ENCODE data around the gene GDPD4.

Gene GDPD4

DNA sequence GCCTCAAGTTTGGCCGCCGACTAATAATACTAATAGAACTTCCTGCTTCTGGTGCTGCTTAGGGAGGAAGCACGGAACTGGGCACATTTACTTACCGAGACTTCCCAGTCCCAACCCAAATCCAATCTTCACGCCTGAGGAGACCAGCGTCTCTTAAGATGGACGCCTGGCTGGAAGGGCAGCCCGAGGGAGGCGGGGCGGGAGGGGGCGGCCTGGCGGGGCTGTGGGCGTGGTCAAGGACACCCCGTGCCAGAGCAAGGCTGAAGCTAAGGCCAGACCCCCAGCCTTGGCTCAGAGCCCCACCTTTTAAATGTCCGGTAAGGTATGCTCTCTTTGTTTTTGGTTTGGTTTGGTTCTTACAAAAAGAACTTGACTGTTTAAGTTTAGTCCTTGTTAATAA, at the start of gene GDPD4:
TSS of gene GDPD4 (minus strand) at position 177 of the 400 bp plus-strand sequence. CDS start 16,549 bp downstream, outside the sequence.
- Histone ChIP-seq H3K4me3 (ENCODE audit: insufficient read depth, low read length, poor library complexity, severe bottlenecking) (no peak within 1 kb of the TSS), H2AFZ (ENCODE audit: low read depth, low read length, severe bottlenecking) (no peak within 1 kb of the TSS), H3K79me2 (ENCODE audit: insufficient read depth, low read length) (no peaks in the 10 kb centered on the region), H3K9me2 (replicated peaks; ENCODE audit: insufficient read depth, low read length) (no peaks in the 10 kb centered on the region), H3F3A (ENCODE audit: insufficient read depth) (no peaks in the 10 kb centered on the region), H3K27ac (ENCODE audit: low read depth, low read length) (no peak within 1 kb of the TSS), H3K27me3 (ENCODE audit: low read length) (no peaks in the 10 kb centered on the region), H3K36me3 (ENCODE audit: low read length) (no peaks in the 10 kb centered on the region), H4K20me1 (ENCODE audit: low read depth, low read length) (no peaks in the 10 kb centered on the region), H3K4me2 (ENCODE audit: low read depth, low read length, poor library complexity, severe bottlenecking) (no peak within 1 kb of the TSS), H3K9ac (ENCODE audit: low read length) (no peak within 1 kb of the TSS), H3K9me3 (ENCODE audit: insufficient read depth, low read length) (no peaks in the 10 kb centered on the region)
- no peak for TF ChIP-seq EZH2phosphoT487 (conservative IDR thresholded peaks at IDR 0.05; ENCODE audit: low read length)
- no peak for TF ChIP-seq CTCF (IDR thresholded peaks at IDR 0.05; ENCODE audit: insufficient read depth, low read length, poor library complexity, severe bottlenecking)

DNA sequence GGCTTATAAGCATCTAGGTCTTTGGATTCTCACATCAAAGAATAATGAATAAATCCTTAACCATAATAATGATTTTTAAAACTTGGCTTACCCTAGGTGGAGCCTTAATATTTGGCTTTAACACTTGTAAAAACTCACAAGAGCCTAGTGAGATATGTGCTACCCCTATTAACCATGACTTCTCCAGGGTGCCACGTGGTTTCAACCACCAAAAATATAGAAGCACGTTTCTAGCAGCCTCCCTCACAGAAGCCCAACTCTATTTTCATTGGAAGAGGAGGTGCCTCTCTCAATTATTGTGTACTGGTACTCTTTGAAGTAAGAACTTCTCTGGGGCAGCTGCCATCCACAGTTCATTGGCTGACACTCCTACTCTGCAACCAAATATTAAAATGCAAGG, 46.5 kb upstream of the GDPD4 start:
- no peak overlapping the region for H3K9ac ChIP-seq (ENCODE audit: low read length)
- H3K4me2 ChIP-seq (ENCODE audit: low read depth, low read length, poor library complexity, severe bottlenecking): no peak overlapping the region
- no peaks in the 10 kb centered on the region for H3F3A ChIP-seq (ENCODE audit: insufficient read depth)
- no peak overlapping the region for H2AFZ ChIP-seq (ENCODE audit: low read depth, low read length, severe bottlenecking)
- no peak overlapping the region for H3K27ac ChIP-seq (ENCODE audit: low read depth, low read length)
- TF ChIP-seq EZH2phosphoT487 (conservative IDR thresholded peaks at IDR 0.05; ENCODE audit: low read length) (no peak), CTCF (IDR thresholded peaks at IDR 0.05; ENCODE audit: insufficient read depth, low read length, poor library complexity, severe bottlenecking) (no peak)
- no peak overlapping the region for H3K4me3 ChIP-seq (ENCODE audit: insufficient read depth, low read length, poor library complexity, severe bottlenecking)
- no peaks in the 10 kb centered on the region for H4K20me1 ChIP-seq (ENCODE audit: low read depth, low read length)
- H3K36me3 ChIP-seq (ENCODE audit: low read length): no peaks in the 10 kb centered on the region
- no peaks in the 10 kb centered on the region for H3K27me3 ChIP-seq (ENCODE audit: low read length)
- no peaks in the 10 kb centered on the region for H3K79me2 ChIP-seq (ENCODE audit: insufficient read depth, low read length)
- H3K9me2 ChIP-seq (replicated peaks; ENCODE audit: insufficient read depth, low read length): no peaks in the 10 kb centered on the region
- H3K9me3 ChIP-seq (ENCODE audit: insufficient read depth, low read length): no peaks in the 10 kb centered on the region

GRCh38 chr11:77346906-77347603, 45.6 kb upstream of the GDPD4 start:
- TF ChIP-seq CTCF (IDR thresholded peaks at IDR 0.05; ENCODE audit: insufficient read depth, low read length, poor library complexity, severe bottlenecking) (no peak), EZH2phosphoT487 (conservative IDR thresholded peaks at IDR 0.05; ENCODE audit: low read length) (no peak)
- Histone ChIP-seq H3K4me3 (ENCODE audit: insufficient read depth, low read length, poor library complexity, severe bottlenecking) (no peak overlapping the region), H3K9me3 (ENCODE audit: insufficient read depth, low read length) (no peaks in the 10 kb centered on the region), H3K9me2 (replicated peaks; ENCODE audit: insufficient read depth, low read length) (no peaks in the 10 kb centered on the region), H3K79me2 (ENCODE audit: insufficient read depth, low read length) (no peaks in the 10 kb centered on the region), H3K4me2 (ENCODE audit: low read depth, low read length, poor library complexity, severe bottlenecking) (no peak overlapping the region), H3K27me3 (ENCODE audit: low read length) (no peaks in the 10 kb centered on the region), H3F3A (ENCODE audit: insufficient read depth) (no peaks in the 10 kb centered on the region), H4K20me1 (ENCODE audit: low read depth, low read length) (no peaks in the 10 kb centered on the region), H3K36me3 (ENCODE audit: low read length) (no peaks in the 10 kb centered on the region), H2AFZ (ENCODE audit: low read depth, low read length, severe bottlenecking) (no peak overlapping the region), H3K9ac (ENCODE audit: low read length) (no peak overlapping the region), H3K27ac (ENCODE audit: low read depth, low read length) (no peak overlapping the region)

Data from SU-DHL-6 (cell line).